ENCODE data around the gene ATF4.

The ATF4 gene

DNA sequence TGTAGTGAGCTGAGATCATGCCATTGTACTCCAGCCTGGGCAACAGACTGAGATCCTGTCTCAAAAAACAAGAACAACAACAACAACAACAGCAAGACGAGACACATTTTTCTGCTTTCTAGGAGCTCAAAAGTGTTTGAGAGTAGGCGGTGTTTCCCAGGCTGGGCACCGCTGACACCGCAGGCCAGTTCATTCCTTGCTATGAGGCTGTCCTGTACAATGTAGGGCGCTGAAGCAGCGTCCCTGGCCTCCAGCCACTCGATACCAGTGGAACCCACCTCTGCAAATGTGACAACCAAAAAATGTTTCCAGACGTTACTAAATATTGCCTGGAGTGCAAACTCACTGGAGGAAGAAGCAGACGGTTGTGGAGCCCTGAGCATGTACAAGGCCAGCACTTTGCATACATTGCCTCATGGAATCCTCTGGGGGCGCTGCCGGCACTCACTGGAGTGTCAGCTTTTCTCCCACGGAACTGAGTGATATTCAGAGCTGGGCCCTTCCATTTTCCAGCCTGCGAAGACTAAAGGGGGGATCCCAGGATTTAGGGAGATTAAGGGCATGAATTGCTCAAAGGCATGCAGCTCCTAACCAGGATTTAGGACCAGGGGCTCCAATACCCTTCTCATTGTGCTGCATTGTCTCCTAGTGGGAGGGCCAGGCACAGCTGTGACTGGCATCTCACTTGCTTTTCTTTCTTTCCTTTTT is 24.1 kb upstream of the ATF4 start:
- peak; percentile 71 for TF ChIP-seq CTCF (IDR thresholded peaks at IDR 0.05; ENCODE audit: insufficient read depth, missing control alignments)
- FAIRE-seq (no peak), DNase-seq (ENCODE audit: insufficient read length, low spot score) (no peak)

DNA sequence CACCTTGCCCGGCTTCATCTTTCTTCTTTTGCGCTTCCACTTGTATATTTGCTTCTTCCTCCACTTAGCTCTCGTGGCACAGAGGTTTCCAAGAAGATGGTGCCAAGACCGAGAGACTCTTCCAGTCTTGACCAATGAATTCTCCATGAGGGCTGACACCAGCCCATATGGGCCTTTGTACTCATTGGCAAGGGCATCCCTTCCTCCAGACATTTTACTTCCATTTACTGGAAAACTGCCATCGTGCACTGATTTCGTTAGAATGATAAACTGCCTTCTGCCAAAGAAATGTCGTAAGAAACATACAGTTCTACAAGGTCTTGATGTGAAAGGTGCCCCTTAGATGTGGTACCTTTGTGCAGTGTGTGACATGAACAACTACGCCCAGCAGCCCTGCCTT is 22.9 kb upstream of the ATF4 start:
- FAIRE-seq (no peak), DNase-seq (ENCODE audit: insufficient read length, low spot score) (no peak)
- no peak for TF ChIP-seq CTCF (IDR thresholded peaks at IDR 0.05; ENCODE audit: insufficient read depth, missing control alignments)

DNA sequence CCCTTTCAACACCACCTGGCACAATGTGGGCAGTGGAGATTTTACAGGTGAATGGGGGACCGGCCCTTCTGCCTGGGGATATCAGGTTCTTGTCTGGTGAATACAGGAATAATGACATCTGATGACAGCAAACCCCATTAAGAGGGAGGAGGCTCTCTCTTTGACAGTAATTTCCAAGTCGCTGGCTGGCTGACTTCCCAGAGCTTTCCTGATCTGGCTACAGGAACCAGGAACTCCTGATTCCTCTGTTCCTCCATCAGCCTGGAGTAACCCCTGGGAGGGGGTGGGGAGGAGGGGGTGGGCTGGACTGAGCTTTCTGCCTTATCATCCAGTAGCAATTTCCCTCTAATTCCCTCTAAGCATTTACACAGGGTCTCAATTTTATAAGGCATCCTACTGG is 22.0 kb upstream of the ATF4 start:
- DNase-seq (ENCODE audit: insufficient read length, low spot score) (no peak), FAIRE-seq (no peak)
- TF ChIP-seq CTCF (IDR thresholded peaks at IDR 0.05; ENCODE audit: insufficient read depth, missing control alignments), result no peak

DNA sequence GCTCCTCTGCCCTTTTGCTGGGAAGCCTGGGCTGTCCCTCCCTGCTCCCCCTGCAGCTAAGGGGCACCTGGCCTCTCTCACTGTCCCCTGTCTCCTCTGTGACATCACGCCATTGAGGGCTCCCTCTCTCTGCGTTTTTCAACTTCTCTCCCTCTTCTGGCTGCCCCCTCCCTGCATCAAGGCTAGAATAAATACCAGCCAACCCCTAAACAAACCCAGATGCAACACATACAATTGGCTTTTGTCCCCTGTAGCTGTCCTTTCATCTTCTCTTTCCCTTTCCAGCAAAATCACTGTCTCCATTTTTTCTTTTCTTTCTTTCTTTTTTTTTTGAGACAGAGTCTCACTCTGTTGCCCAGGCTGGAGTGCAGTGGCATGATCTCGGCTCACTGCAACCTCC is 21.6 kb upstream of the ATF4 start:
- TF ChIP-seq CTCF (IDR thresholded peaks at IDR 0.05; ENCODE audit: insufficient read depth, missing control alignments), result no peak
- DNase-seq (ENCODE audit: insufficient read length, low spot score) (no peak), FAIRE-seq (no peak)

GRCh38 chr22:39500101-39500500 is 20.3 kb upstream of the ATF4 start:
- no peak for TF ChIP-seq CTCF (IDR thresholded peaks at IDR 0.05; ENCODE audit: insufficient read depth, missing control alignments)
- DNase-seq (ENCODE audit: insufficient read length, low spot score) (no peak), FAIRE-seq (no peak)

DNA sequence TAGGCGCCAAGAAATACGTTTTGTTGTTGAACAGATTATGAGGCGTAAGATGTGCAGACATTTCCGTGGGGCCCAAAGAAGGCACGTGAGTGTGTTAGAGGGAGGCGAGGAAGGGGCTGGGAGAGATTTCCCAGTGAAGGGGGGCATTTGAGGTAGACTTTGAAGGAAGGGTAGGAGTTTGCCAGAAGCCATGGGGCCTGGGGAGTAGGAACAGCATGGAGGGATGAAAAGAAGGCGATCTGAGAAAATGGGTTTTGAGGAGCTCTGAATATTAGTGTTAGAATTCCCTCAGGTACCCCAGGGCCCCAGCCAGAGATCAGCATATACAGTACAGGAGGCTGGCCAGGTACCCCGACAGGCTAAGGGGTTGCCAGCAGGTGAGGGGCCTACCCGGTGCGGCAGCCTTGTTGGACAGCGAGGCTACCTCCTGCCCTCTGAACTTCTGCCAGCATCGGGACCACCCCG is 18.7 kb upstream of the ATF4 start:
- TF ChIP-seq CTCF (IDR thresholded peaks at IDR 0.05; ENCODE audit: insufficient read depth, missing control alignments), result no peak
- FAIRE-seq (no peak), DNase-seq (ENCODE audit: insufficient read length, low spot score) (no peak)

DNA sequence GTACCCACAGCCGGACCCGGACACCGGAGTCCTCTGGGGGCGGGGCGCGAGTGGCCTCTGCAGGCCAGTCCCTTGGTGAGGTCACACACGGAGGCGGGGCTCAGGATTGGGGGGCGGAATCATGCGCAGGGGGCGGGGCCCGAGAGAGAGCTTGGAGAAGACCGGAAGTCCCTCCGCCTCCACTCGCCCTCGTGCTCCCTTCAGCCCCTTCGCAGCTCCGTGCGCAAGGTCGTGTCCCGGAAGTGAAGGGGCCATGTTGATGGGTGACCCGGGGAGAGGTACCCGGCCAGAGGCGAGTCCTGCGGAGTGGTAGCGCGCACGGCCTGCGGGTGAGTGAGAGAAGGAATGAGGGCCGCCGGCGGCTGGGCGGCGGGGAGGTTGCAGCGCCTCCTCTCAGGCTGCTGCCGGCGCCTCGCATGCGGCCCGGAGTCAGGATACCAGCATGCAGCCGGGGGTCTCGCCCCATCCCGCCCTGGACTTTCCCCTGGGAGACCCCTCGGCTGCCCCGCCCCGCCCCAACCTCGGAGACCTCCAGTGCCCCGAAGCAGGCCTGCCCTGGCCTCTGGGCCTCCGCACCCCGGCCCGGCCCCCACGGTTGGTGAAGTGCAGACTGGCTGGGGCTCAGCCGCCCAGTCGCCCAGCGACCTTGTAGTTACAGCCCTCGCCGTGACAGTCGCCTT is 18.1 kb upstream of the ATF4 start, which contains the start of gene MIEF1:
Gene MIEF1, plus strand, starts transcription at position 182 of the 680 bp plus-strand sequence. CDS start 9,005 bp downstream, outside the sequence.
- no peak for TF ChIP-seq CTCF (IDR thresholded peaks at IDR 0.05; ENCODE audit: insufficient read depth, missing control alignments)
- DNase-seq (ENCODE audit: insufficient read length, low spot score) (peak; percentile 47), FAIRE-seq (no peak)
